Muscle layer of duodenum (tissue), 2 donors: ENCODE data around the gene TPT1.
"Not testable (repeated sequence)": the region's sequence is repeated elsewhere in the genome, so short reads cannot be mapped to it uniquely, and the experiment has no call there.

Experiments
- H3K27ac ChIP-seq: one replicate; pipeline ENCODE4 v1.7.0; 2013; ENCODE audit warnings: mild to moderate bottlenecking, low read length
- H3K27me3 ChIP-seq: one replicate; pipeline ENCODE4 v1.7.0; 2013; ENCODE audit warnings: low read depth, mild to moderate bottlenecking, control low read depth, low read length
- H3K36me3 ChIP-seq, 2 donors: one replicate each; pipeline ENCODE4 v1.7.0; 2013; ENCODE audit warnings: low read length in 2 of 2, control low read depth in 1 of 2, mild to moderate bottlenecking in 1 of 2; ENCODE audit not compliant: insufficient read depth in 2 of 2, control insufficient read depth in 1 of 2
- H3K4me1 ChIP-seq, 2 donors: one replicate each; pipeline ENCODE4 v1.7.0; 2013; ENCODE audit warnings: low read length in 2 of 2, mild to moderate bottlenecking in 2 of 2, control low read depth in 1 of 2, moderate library complexity in 1 of 2; ENCODE audit not compliant: insufficient read depth in 2 of 2, control insufficient read depth in 1 of 2
- H3K4me3 ChIP-seq, 2 donors: one replicate each; pipeline ENCODE4 v1.7.0; 2013; ENCODE audit warnings: low read length in 2 of 2, low read depth in 1 of 2, mild to moderate bottlenecking in 1 of 2
- H3K9me3 ChIP-seq, 2 donors: one replicate each; pipeline ENCODE4 v1.7.0; 2013; ENCODE audit warnings: low read length in 2 of 2, control low read depth in 1 of 2, mild to moderate bottlenecking in 1 of 2; ENCODE audit not compliant: control insufficient read depth in 1 of 2
- donor health status: healthy.

TPT1 gene

GRCh38 chr13:45378786-45379185, 37.8 kb upstream of the TPT1 start:
- not testable (repeated sequence) for H3K9me3 ChIP-seq, H3K27me3 ChIP-seq, H3K36me3 ChIP-seq, H3K4me1 ChIP-seq, H3K4me3 ChIP-seq, H3K27ac ChIP-seq

- not testable (repeated sequence) for H3K27ac ChIP-seq, H3K4me3 ChIP-seq, H3K9me3 ChIP-seq, H3K27me3 ChIP-seq, H3K36me3 ChIP-seq, H3K4me1 ChIP-seq
These were observed 36.3 kb upstream of the TPT1 start for GRCh38 chr13:45377314-45377713.

- H3K27ac ChIP-seq, H3K4me3 ChIP-seq: not testable (repeated sequence)
These were observed 35.7 kb upstream of the TPT1 start for GRCh38 chr13:45376651-45377050.

GRCh38 chr13:45374917-45375316, 33.9 kb upstream of the TPT1 start:
- H3K9me3 ChIP-seq = no peaks in the 10 kb centered on the region
- H3K36me3 ChIP-seq = peaks cover 2 to 3% of the 10 kb centered on the region in 2 donors
- no peak overlapping the region for H3K27ac ChIP-seq
- H3K4me1 ChIP-seq = peaks cover 3% of the 10 kb centered on the region in 2 donors
- H3K27me3 ChIP-seq = no peaks in the 10 kb centered on the region
- H3K4me3 ChIP-seq = no peak overlapping the region

More at GRCh38 chr13:45376651-45377050, 35.7 kb upstream of the TPT1 start:
- H3K4me1 ChIP-seq, H3K27me3 ChIP-seq, H3K36me3 ChIP-seq, H3K9me3 ChIP-seq: not testable (repeated sequence)

GRCh38 chr13:45373162-45373547, 32.2 kb upstream of the TPT1 start:
- Histone ChIP-seq H3K9me3 (no peaks in the 10 kb centered on the region), H3K27ac (no peak overlapping the region), H3K27me3 (no peaks in the 10 kb centered on the region), H3K4me3 (no peak overlapping the region), H3K4me1 (peaks cover 3% of the 10 kb centered on the region in 2 donors), H3K36me3 (peaks cover 4 to 5% of the 10 kb centered on the region in 2 donors)

GRCh38 chr13:45372189-45373161, 31.5 kb upstream of the TPT1 start:
- Histone ChIP-seq H3K27me3 (no peaks in the 10 kb centered on the region), H3K4me3 (no peak overlapping the region), H3K27ac (no peak overlapping the region), H3K4me1 (peaks cover 3% of the 10 kb centered on the region in 2 donors), H3K9me3 (no peaks in the 10 kb centered on the region), H3K36me3 (peaks cover 4 to 5% of the 10 kb centered on the region in 2 donors)

- peaks cover 4 to 5% of the 10 kb centered on the region in 2 donors for H3K36me3 ChIP-seq
- no peaks in the 10 kb centered on the region for H3K9me3 ChIP-seq
- H3K4me3 ChIP-seq = no peak overlapping the region
- H3K27ac ChIP-seq = no peak overlapping the region
- no peaks in the 10 kb centered on the region for H3K27me3 ChIP-seq
- H3K4me1 ChIP-seq = peaks cover 3% of the 10 kb centered on the region in 2 donors
These were observed 30.0 kb upstream of the TPT1 start for GRCh38 chr13:45370922-45371406.

- Histone ChIP-seq H3K36me3 (peaks cover 4 to 5% of the 10 kb centered on the region in 2 donors), H3K27ac (no peak overlapping the region), H3K9me3 (no peaks in the 10 kb centered on the region), H3K27me3 (no peaks in the 10 kb centered on the region), H3K4me3 (no peak overlapping the region), H3K4me1 (peaks cover 3% of the 10 kb centered on the region in 2 donors)
These were observed 28.1 kb upstream of the TPT1 start for GRCh38 chr13:45369116-45369515.

GRCh38 chr13:45368571-45368970, 27.6 kb upstream of the TPT1 start:
- no peaks in the 10 kb centered on the region for H3K9me3 ChIP-seq
- no peaks in the 10 kb centered on the region for H3K27me3 ChIP-seq
- no peak overlapping the region for H3K4me3 ChIP-seq
- peaks cover 4 to 5% of the 10 kb centered on the region in 2 donors for H3K36me3 ChIP-seq
- no peak overlapping the region for H3K27ac ChIP-seq
- H3K4me1 ChIP-seq = peaks cover 3% of the 10 kb centered on the region in 2 donors

- H3K4me1 ChIP-seq = peaks cover 3% of the 10 kb centered on the region in 2 donors
- no peaks in the 10 kb centered on the region for H3K9me3 ChIP-seq
- H3K4me3 ChIP-seq = no peak overlapping the region
- no peaks in the 10 kb centered on the region for H3K27me3 ChIP-seq
- peaks cover 4 to 5% of the 10 kb centered on the region in 2 donors for H3K36me3 ChIP-seq
- no peak overlapping the region for H3K27ac ChIP-seq
These were observed 27.0 kb upstream of the TPT1 start for GRCh38 chr13:45368005-45368404.

- Histone ChIP-seq H3K36me3 (peaks cover 5 to 10% of the 10 kb centered on the region in 2 donors), H3K4me3 (no peak overlapping the region), H3K27me3 (no peaks in the 10 kb centered on the region), H3K27ac (no peak overlapping the region), H3K9me3 (no peaks in the 10 kb centered on the region), H3K4me1 (peaks cover 3% of the 10 kb centered on the region in 2 donors)
These were observed 26.4 kb upstream of the TPT1 start for GRCh38 chr13:45367358-45367757.
